ENCODE measurements around the gene MADCAM1.

Gene MADCAM1

GRCh38 chr19:489418-490196, 6.7 kb upstream of the MADCAM1 start:
- DNase-seq: no peak

DNA sequence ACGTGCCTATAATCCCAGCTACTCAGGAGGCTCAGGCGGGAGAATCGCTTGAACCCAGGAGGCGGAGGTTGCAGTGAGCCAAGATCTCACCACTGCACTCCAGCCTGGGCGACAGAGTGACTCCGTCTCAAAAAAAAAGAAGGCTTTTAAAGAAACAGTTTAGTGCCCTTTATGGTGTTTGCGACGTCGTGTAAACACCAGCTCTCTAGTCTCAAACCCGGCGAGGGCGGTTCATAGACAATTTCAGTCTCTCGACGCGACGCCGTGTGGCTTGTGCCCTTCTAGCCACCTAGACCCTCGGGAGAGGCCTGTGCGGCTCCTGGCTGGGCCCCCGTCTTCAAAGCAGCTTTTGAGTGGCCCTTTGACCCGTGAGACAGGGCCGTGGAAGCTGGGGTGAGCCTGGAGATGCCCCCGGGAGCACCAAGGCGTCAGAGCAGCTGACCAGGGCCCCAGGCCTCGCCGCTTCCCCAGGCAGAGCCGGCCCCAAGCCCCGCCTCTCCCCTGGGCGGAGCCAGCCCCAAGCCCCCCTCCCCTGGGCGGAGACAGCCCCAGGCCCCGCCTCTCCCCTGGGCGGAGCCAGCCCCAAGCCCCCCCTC, 5.0 kb upstream of the MADCAM1 start:
- peak in 1 of 2 donors; percentile 26 for DNase-seq

DNA sequence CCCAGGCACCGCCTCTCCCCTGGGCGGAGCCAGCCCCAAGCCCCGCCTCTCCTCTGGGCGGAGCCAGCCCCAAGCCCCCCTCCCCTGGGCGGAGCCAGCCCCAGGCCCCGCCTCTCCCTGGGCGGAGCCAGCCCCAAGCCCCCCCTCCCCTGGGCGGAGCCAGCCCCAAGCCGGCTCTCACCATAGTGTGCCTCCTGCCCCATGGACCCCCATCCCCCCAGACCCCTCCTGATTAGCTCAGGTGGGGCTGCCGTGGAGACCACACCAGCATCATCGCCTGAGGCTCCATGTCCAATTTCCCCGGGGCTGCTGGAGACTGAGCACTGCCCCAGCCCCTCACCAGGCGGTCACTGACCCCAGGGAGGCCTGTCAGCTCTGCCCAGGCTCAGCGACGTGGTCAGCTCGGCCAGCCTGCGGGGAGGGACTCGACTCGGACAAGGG, 4.2 kb upstream of the MADCAM1 start:
- peak in 1 of 2 donors; percentile 45 for DNase-seq

GRCh38 chr19:493391-494170, 2.7 kb upstream of the MADCAM1 start:
- no peak for DNase-seq

DNA sequence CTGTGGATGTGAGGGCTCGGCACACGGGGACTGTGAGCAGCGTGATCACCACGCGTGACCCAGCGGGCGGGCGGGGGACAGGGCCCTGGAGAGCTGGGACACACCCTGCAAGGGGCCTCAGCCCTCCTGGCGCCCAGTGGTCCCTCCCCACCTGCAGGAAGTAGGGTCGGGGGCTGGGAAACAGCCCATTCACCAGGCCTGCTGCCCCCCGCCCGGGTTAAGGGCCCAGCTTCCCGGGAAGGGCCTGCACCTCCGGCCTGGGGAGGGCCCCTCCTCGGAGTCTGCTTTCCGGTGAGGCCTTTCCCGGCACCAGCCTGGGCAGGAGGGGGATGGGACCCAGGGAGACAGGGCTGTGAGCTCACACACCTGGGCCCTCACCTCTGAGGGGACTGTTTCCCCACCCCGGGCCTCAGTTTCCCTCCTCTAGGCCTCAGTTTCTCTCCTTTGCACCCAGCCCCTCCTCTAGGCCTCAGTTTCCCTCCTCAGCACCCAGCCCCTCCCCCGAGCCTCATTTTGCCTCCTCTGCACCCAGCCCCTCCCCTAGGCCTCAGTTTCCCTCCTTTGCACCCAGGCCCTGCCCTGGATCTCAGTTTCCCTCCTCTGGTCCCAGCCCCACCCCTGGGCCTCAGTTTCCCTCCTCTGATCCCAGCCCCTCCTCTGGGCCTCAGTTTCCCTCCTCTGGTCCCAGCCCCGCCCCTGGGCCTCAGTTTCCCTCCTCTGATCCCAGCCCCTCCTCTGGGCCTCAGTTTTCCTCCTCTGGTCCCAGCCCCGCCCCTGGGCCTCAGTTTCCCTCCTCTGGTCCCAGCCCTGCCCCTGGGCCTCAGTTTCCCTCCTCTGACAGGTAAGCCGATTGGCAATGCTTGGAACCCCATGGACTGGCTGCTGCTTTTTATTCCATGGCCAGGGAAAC, 1.9 kb upstream of the MADCAM1 start:
- DNase-seq: no peak

DNA sequence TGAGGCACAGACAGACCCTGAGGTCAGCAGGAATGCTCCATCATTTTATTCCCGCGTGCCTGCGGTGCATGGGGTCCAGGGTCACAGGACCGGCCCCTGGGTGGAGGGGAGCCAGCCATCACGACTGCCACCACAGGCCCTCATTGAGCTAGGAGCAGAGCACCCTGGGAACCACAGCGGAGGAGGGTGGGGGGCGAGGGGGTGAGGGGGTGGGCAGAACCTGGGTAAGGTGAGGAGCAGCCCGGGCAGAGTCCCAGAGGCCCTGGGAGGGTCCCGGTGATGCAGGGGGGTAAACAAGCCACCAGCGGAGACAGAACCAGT, 1.2 kb upstream of the MADCAM1 start:
- no peak for DNase-seq

DNA sequence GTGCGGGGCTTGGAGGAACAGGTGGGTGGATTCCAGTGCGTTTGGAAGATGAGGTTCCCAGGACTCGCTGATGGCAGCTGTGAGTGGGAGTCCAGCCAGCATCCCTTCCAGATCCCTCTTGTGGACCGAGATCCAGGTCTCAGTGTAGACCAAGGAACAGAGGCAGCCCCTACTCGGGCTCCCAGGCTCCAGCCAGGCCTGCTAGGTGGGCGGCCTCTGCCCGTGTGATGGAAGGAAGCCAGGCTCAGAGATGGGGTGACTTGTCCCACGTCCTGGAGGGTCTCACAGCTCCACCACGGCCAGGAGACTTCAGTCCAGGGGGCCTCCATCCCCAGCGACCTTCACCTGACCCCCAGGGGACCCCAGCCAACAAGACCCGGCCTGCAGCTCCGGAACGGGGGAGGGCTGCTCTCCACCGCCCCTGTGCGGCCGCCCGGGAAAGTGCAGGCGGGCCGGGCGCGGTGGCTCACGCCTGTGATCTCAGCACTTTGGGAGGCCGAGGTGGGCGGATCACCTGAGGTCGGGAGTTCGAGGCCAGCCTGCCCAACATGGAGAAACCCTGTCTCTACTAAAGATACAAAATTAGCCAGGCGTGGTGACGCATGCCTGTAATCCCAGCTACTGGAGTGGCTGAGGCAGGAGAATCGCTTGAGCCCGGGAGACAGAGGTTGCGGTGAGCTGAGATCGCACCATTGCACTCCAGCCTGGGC, 729 bp upstream of the MADCAM1 start:
- no peak for DNase-seq

DNA sequence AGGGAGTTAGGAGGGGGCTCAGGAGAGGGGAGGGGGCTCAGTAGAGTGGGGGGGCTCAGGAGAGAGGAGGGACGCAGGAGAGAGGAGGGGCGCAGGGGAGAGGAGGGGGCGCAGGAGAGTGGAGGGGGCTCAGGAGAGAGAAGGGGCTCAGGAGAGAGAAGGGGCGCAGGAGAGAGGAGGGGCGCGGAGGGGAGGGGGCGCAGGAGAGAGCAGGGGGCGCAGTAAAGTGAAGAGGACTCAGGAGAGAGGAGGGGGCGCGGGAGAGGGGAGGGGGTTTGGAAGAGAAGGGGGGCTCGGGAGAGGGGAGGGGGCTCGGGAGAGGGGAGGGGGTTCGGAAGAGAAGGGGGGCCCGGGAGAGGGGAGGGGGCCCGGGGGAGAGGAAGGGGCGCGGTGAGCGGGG, 700 bp downstream of the MADCAM1 start:
- no peak for DNase-seq

DNA sequence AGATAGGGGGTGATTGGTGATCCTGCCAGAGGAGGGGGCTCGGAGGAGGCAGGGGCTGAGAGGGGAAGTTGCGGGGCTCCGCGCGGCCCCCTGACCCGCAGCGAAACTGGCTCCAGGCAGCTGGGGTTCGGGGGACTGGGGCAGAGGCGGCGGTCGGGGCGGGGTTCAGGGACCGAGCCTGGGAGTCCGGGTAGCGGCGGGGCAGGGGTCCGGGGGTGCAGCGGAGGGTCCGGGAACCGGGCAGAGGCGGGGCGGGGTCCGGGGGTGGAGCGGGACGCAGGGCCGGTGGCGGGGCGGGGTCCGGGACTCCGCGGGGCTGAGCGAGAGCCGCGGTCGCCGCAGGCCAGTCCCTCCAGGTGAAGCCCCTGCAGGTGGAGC, 1.2 kb downstream of the MADCAM1 start:
- no peak for DNase-seq

DNA sequence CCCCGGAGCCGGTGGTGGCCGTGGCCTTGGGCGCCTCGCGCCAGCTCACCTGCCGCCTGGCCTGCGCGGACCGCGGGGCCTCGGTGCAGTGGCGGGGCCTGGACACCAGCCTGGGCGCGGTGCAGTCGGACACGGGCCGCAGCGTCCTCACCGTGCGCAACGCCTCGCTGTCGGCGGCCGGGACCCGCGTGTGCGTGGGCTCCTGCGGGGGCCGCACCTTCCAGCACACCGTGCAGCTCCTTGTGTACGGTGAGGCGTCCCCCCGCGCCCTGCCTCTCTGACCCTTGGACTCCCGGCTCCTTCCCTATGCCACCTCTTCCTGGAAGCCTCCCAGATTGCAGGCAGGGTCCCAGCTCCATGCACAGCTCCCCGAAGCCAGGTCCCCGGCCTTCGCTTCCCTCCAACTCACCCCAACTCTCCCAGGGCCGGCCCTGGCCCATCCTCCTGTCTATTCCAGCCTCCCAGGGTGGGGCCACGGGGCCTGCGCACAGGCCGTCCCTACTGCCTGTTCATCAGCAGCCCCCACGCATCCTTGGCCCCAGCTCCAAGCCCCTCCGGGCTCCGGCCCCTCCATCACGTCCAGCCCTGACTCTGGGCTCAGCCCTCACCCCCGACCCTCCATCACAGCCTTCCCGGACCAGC, 1.7 kb downstream of the MADCAM1 start:
- DNase-seq: no peak

GRCh38 chr19:498511-498891, 2.2 kb downstream of the MADCAM1 start:
- no peak for DNase-seq

DNA sequence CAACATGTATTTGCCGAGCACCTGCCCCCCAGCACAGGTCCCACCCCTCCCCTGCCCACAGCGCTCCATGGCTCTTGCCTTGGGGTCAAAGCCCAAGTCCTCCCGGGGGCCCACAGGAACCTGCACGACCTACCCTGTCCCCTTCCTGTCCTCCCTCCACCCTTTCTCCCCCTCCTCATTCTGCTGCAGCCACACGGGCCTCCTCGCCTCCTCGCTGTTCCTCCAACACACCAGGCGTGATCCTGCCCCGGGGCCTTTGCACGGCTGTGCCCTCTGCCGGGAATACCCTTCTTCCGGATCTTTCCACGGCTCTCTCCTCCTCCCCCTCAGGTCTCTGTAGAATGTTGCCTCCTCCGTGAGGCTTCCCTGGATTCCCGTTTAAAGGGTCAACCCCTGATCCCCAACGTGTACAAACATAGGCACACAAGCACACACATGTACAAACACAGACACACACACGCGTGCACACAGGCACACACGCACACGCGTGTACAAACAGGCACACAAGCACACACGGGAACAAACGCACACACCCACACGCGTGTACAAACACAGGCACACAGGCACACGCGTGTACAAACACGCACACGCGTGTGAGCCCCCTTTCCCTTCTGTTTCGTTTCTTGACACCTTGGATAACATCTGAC, 2.8 kb downstream of the MADCAM1 start:
- DNase-seq: no peak

DNA sequence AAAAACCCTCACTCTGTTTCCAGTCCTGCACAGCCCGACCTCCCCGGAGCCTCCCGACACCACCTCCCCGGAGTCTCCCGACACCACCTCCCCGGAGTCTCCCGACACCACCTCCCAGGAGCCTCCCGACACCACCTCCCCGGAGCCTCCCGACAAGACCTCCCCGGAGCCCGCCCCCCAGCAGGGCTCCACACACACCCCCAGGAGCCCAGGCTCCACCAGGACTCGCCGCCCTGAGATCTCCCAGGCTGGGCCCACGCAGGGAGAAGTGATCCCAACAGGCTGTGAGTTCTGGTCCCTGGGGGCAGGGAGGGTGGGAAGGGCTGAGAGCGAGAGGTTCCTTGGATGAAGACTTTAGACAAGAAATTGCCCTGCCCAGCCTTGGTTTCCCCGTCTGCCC, 5.4 kb downstream of the MADCAM1 start:
- no peak for DNase-seq

- no peak for DNase-seq
Observed at GRCh38 chr19:504616-505015, 8.3 kb downstream of the MADCAM1 start.

DNA sequence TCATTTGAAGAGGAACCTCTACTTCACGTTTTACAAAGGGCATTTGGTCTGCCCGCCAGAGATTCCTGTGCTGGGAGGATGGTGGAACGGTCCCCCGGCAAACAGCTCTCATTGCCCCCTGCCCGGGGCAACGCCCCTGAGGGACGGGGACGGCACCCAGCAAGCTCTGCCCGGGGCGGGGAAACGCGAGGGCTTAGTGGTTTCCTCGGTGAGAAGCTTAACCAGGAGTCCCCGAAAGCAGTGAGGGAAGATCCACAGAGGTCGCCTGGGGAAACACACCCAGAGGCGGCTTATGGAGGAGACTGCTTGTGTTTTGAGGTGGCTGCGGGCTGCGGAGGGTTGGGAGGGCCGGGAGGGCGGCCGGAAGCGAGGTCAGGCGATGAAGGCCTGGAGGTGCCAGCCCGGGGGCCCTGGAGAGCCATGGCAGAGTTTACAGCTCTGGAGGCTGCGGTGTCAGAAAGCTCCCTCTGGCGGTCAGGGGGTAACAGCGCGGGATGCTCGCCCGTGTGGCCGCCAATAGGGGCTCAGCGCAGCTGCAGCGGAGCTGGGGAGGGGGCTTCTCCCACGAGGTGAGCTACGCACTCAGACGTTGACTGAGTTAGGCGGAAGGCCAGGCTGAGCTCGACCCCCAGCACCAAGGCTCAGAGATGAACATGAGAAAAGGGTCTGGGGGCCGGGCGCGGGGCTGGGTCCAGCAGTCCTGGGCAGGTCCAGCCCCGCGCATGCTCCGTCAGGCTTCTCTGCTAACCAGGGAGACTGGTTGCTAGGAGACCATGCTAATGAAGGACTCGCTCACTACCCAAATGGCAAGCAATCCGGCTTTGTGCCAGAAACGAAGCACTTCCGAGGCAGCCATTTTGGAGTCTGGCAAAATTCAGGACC, 10.4 kb downstream of the MADCAM1 start:
- peak; percentile 90 to 97 for DNase-seq

DNA sequence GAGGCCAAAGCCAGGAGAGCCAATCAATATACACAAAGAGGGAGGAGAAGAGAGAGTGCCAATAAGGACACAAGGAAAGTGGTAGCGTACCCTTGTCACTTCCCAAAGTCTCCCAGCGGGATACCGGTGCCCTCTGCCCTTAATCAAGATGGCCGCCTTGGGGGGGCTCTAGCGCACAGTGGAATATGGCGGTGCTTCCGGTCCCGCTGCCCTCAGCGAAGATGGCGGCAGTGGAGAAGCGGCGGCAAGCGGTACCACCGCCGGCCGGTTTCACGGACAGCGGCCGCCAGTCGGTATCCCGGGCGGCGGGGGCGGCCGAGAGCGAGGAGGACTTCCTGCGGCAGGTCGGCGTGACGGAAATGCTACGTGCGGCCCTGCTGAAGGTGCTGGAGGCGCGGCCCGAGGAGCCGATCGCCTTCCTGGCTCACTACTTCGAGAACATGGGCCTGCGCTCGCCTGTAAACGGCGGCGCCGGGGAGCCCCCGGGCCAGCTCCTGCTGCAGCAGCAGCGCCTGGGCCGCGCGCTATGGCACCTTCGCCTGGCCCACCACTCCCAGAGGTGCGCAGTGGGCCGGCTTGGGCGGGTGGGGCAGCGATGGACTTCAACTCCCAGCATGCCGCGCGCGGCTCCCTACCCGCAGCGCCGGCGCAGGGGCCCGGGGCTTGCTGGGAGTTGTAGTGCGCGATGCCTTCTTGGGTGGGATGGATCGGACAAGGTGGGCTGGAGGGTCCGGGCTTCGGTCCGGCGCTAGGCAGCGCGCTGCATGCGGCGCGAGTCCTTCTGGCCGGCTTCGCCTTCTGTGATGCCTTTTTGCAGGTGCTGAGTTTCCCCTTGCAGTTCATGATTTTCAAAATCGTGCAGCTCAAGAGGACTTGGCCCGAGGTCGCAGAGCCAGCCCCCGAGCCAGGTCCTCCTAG, 11.3 kb downstream of the MADCAM1 start, which contains the start of gene TPGS1:
TSS of gene TPGS1 (plus strand) at position 212 of the 918 bp plus-strand sequence. CDS start at position 222, 10 bp downstream.
- DNase-seq: peak; percentile 85 to 88

- DNase-seq: no peak
Observed at GRCh38 chr19:508204-509150, 12.2 kb downstream of the MADCAM1 start.
